Ascending aorta (tissue), 2 donors: Measurements from ENCODE around the gene DCUN1D2. TPM values are rescaled to one million over a fixed set of nuclear protein-coding genes. Genes with fewer than 3 reads are reported as not detected.

Experiments used
- DNase-seq, 2 donors: peaks; one replicate each; pipeline ENCODE4 v3.0.0-alpha.2; 2019; ENCODE audit warnings: low spot score in 2 of 2
- H3K27ac ChIP-seq, 2 donors: fragments of 200-600 bp; sonication (generic); one replicate each; pipeline ENCODE4 v1.5.1; 2016 to 2017; ENCODE audit warnings: mild to moderate bottlenecking in 1 of 2
- H3K27me3 ChIP-seq: fragments of 200-600 bp; sonication (generic); one replicate; pipeline ENCODE4 v1.5.1; 2017
- H3K36me3 ChIP-seq, 2 donors: fragments of 200-600 bp; sonication (generic); one replicate each; pipeline ENCODE4 v1.5.1; 2016
- H3K4me1 ChIP-seq, 2 donors: fragments of 200-600 bp; sonication (generic); one replicate each; pipeline ENCODE4 v1.5.1; 2016 to 2017; ENCODE audit warnings: mild to moderate bottlenecking in 1 of 2
- H3K4me3 ChIP-seq, 2 donors: fragments of 200-600 bp; sonication (generic); one replicate each; pipeline ENCODE4 v1.5.1; 2016 to 2017; ENCODE audit warnings: mild to moderate bottlenecking in 1 of 2
- H3K9me3 ChIP-seq, 2 donors: fragments of 200-600 bp; sonication (generic); one replicate each; pipeline ENCODE4 v1.5.1; 2016
- intact Hi-C: fragments of 100-400 bp; cut with DNase I; formaldehyde crosslinking; loops from one replicate; pipeline ENCODE4 v1.15.1; 2023
- total RNA-seq: library from RNA; depleted of rRNA; stranded (reverse); fragments of >200 nt; gene quantifications from one replicate; pipeline ENCODE4 v1.1.0, GENCODE V29; 2016
- TF ChIP-seq, protein P1 (sequence below), 3 experiments: fragments of 200-600 bp in 2 of 3; fragments of 450-650 bp in 1 of 3; sonication (generic) in 2 of 3; IDR thresholded peaks; one replicate each; pipeline ENCODE4 v1.5.1; 2016 to 2019; ENCODE audit warnings: antibody characterized with exemption in 3 of 3, mild to moderate bottlenecking in 1 of 3, moderate library complexity in 1 of 3

The DCUN1D2 gene
- total RNA-seq, 1 donor from 2014 or later, result 5.9 TPM

DNA sequence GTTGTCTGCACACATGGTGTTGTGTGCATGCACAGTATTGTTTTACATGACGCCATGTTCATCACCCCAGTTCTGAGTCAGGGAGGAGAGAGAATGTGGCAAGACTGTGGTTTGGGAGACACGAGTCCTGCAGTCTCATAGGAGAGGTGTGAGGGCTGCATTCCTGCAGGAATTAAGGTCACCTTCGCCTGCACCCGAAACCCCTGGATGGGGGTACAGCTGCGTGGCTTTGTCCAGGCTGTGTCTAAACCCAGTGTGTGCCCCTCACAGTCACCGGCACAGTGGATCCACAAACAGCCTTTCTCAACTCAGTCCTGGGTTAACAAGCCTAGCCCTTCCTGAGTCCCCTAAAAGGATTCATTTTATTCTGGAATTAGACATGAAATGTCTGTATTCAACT, 42.9 kb downstream of the DCUN1D2 start:
- no peak for DNase-seq
- intact Hi-C loops, result no loop called here
- Histone ChIP-seq H3K36me3 (no peaks in the 10 kb centered on the region), H3K4me1 (no peaks in the 10 kb centered on the region), H3K27ac (no peak overlapping the region), H3K4me3 (no peak overlapping the region), H3K9me3 (no peaks in the 10 kb centered on the region), H3K27me3 (no peaks in the 10 kb centered on the region)
- TF ChIP-seq, protein P1, sequence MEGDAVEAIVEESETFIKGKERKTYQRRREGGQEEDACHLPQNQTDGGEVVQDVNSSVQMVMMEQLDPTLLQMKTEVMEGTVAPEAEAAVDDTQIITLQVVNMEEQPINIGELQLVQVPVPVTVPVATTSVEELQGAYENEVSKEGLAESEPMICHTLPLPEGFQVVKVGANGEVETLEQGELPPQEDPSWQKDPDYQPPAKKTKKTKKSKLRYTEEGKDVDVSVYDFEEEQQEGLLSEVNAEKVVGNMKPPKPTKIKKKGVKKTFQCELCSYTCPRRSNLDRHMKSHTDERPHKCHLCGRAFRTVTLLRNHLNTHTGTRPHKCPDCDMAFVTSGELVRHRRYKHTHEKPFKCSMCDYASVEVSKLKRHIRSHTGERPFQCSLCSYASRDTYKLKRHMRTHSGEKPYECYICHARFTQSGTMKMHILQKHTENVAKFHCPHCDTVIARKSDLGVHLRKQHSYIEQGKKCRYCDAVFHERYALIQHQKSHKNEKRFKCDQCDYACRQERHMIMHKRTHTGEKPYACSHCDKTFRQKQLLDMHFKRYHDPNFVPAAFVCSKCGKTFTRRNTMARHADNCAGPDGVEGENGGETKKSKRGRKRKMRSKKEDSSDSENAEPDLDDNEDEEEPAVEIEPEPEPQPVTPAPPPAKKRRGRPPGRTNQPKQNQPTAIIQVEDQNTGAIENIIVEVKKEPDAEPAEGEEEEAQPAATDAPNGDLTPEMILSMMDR (IDR thresholded peaks at IDR 0.05), result no peak

DNA sequence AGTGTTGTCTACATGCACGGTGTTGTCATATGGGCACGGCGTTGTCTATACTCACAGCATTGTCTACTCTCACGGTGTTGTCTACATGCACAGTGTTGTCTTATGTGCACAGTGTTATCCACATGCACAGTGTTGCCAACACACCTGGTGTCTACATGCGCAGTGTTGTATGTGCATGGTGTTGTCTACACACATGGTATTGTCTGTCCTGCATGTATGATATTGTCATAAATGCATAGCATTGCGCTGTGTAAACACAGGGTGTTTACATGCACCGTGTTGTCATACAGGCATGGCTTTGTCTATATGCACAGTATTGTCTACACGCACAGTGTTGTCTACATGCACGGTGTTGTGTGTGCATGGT, 44.0 kb downstream of the DCUN1D2 start:
- TF ChIP-seq, protein P1 (IDR thresholded peaks at IDR 0.05), result no peak
- Histone ChIP-seq H3K27me3 (no peaks in the 10 kb centered on the region), H3K27ac (no peak overlapping the region), H3K36me3 (no peaks in the 10 kb centered on the region), H3K4me3 (no peak overlapping the region), H3K9me3 (no peaks in the 10 kb centered on the region), H3K4me1 (no peaks in the 10 kb centered on the region)
- intact Hi-C loops, result no loop called here
- no peak for DNase-seq

DNA sequence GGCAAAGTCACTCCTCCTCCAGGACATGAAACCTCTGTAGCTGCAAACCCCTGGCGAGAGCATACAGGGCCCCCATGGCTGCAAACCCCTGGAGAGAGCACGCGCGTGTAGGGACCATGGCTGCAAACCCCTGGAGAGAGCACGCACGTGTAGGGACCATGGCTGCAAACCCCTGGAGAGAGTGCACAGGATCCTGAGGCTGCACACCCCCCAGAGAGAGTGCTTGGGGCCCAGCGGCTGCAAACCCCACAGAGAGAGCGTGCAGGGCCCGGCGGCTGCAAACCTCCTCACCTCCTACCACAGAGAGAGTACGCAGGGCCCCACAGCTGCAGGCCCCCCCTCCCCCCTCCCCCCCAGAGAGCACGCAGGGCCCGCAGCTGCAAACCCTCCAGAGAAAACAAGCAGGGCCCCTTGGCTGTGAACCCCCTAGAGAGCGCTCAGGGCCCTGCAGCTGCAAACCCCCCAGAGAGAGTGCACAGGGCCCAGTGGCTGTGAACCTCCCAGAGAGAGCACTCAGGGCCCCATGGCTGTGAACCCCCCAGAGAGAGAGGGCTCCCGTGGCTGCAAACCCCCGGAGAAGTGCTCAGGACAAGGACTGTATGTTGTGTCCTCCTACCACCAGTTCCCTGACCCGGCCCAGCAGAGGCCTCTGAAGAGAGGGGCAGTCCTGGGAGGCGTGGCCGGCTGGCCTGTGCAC, 44.6 kb downstream of the DCUN1D2 start:
- Histone ChIP-seq H3K36me3 (no peaks in the 10 kb centered on the region), H3K27ac (no peak overlapping the region), H3K4me1 (no peaks in the 10 kb centered on the region), H3K27me3 (no peaks in the 10 kb centered on the region), H3K4me3 (no peak overlapping the region), H3K9me3 (no peaks in the 10 kb centered on the region)
- peak in 1 of 2 donors; percentile 50 for DNase-seq
- intact Hi-C loops, result no loop called here
- TF ChIP-seq, protein P1 (IDR thresholded peaks at IDR 0.05), result no peak

DNA sequence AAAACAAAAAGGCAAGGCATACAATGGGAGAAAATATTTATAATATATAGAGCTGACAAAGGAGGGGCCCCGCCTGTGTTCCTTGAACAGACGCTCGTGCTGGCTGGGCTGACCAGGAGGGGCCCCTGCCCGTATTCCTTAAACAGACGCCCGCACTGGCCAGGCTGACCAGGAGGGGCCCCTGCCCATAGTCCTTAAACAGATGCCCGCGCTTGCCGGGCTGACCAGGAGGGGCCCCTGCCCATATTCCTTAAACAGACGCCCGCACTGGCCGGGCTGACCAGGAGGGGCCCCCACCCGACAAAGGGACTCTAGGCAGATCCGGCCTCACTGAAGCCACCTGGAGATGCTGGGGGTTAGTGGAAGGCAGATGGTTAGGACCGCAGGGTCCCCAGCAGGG, 46.5 kb downstream of the DCUN1D2 start:
- peak in 1 of 2 donors; percentile 25 for DNase-seq
- Histone ChIP-seq H3K27me3 (no peaks in the 10 kb centered on the region), H3K36me3 (no peaks in the 10 kb centered on the region), H3K4me3 (no peak overlapping the region), H3K9me3 (no peaks in the 10 kb centered on the region), H3K4me1 (no peaks in the 10 kb centered on the region), H3K27ac (no peak overlapping the region)
- intact Hi-C loops, result no loop called here
- TF ChIP-seq, protein P1 (IDR thresholded peaks at IDR 0.05), result no peak

- intact Hi-C loops, result no loop called here
- no peaks in the 10 kb centered on the region for H3K36me3 ChIP-seq
- no peak overlapping the region for H3K27ac ChIP-seq
- TF ChIP-seq, protein P1 (IDR thresholded peaks at IDR 0.05), result no peak
- DNase-seq, result no peak
- no peak overlapping the region for H3K4me3 ChIP-seq
- no peaks in the 10 kb centered on the region for H3K9me3 ChIP-seq
- H3K27me3 ChIP-seq, result no peaks in the 10 kb centered on the region
- H3K4me1 ChIP-seq, result no peaks in the 10 kb centered on the region
Observed at GRCh38 chr13:113442985-113443362, 47.5 kb downstream of the DCUN1D2 start.
